HG03095 (cell line): ENCODE results near the gene ATP6V0E1.
A peak's percentile ranks its signal among the peaks of the same experiment; 100 is the strongest.

ENCODE experiments used
- ATAC-seq: cut with Tn5 transposase; IDR thresholded peaks from one replicate; pipeline ENCODE4 v1.9.1; 2021; ENCODE audit warnings: moderate library complexity; ENCODE audit not compliant: unreplicated experiment

Gene ATP6V0E1

DNA sequence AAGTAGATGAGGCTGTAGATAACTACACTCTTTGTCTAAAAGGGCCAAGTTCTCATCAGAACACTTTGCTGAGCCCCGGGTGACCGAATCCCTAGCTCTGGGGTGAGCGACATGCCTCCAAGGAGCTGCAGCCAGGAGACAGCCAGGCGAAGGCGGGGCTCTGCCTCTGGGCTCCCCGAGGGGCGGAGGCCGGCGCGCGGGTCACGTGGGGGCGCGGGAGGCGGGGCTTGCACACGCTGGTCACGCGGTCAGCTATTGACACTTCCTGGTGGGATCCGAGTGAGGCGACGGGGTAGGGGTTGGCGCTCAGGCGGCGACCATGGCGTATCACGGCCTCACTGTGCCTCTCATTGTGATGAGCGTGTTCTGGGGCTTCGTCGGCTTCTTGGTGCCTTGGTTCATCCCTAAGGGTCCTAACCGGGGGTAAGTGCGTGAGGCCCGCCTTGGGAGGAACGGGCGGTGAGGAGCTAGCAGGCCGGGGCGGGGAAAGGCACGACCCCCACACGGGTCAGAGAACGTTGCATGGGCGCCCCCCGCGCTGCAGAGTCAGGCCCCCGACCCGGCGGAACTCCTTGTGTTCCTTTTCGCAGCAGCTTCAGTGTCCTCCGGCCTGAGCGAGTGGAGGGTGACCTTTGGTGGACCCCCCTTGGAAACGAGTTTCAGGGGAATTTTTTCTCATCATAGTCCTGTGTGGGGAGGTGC is at the start of gene ATP6V0E1:
ATP6V0E1 (plus strand) TSS at position 230 of the 702 bp plus-strand sequence; CDS start at position 320, 90 bp downstream.
- peak; percentile 85 for ATAC-seq

DNA sequence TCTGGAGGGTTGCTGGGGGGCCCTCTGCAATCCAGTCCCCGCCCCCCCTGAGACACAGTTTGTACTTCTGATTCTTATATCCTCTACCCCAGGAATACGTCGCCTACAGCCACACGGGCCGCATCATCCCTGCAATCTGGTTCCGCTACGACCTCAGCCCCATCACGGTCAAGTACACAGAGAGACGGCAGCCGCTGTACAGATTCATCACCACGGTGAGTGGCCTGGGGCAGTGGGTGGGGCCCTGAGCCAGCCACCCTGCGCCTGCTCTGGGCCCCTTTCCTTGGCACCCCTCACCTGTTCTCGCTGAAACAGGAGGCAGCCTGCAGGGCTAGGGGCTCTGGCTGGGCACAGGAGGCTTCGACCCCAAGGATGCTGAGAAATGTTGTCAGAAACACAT is 48.5 kb upstream of the ATP6V0E1 start:
- no peak for ATAC-seq

DNA sequence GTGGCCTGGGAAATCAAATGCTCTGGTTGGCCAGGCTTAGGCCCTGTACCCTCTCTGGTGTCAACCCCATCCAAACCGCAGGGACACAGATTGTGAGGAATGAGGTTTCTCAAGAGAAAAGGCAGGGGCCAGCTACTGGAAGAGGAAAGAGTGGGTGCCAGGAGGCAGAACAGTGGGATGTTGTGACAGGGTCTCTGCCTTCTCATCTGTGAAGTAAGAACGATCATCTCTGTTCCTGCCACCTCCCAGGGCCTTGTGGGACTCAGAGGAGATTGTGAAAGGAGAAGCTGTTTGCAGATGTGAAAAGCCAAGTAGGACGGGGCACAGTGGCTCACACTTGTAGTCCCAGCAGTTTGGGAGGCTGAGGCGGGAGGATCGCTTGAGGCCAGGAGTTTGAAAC is 47.2 kb upstream of the ATP6V0E1 start:
- no peak for ATAC-seq

DNA sequence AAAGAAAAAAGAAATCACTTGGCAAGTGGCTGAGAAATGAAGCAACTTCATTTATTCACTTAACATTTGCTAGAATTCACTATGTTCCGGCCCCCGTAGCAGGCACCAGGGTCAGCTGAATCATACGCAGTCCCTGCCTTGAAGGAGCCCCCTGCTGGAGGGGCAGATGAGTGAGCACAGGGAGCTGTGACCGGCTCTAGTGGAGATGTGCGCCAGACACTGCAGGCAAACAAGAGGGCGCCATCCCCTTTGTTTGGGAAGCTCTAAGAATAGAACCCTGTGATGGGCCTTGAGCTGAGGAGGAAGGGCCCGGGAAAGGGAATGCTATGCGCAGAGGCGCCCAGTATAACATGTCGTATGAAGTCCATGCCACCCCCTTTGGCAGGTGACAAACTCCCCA is 44.5 kb upstream of the ATP6V0E1 start:
- no peak for ATAC-seq

DNA sequence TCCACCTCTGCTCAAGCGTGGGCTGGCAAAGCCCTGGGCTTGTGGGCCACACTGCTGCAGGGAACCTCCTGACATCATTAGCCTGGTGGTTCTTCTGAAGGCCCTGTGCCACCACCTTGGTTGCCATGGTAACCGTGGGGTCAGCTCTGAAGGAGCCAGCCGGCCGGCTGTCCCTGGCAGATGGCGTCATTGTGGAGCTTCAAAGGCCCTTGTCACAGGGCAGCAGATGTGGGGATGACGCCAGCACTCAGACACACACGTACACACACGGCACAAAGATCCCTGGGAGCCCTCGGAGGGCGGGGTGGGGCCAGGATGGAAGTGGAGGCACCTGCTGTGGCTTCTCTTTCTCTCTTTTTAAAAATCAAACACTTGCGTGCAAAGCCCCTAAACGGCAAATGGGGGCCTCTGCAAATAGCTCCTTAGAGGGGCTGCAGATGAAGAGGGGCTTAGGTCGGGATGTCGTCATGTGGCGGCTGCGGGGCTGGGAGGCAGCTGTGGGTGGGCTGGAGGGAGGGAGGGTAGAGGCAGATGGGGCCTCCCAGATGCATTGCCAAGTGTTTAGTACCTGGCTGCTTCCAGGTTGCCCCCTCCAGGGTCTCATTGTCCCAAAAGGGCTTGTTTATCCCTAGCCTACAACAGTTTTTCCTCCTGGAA is 43.8 kb upstream of the ATP6V0E1 start:
- no peak for ATAC-seq

DNA sequence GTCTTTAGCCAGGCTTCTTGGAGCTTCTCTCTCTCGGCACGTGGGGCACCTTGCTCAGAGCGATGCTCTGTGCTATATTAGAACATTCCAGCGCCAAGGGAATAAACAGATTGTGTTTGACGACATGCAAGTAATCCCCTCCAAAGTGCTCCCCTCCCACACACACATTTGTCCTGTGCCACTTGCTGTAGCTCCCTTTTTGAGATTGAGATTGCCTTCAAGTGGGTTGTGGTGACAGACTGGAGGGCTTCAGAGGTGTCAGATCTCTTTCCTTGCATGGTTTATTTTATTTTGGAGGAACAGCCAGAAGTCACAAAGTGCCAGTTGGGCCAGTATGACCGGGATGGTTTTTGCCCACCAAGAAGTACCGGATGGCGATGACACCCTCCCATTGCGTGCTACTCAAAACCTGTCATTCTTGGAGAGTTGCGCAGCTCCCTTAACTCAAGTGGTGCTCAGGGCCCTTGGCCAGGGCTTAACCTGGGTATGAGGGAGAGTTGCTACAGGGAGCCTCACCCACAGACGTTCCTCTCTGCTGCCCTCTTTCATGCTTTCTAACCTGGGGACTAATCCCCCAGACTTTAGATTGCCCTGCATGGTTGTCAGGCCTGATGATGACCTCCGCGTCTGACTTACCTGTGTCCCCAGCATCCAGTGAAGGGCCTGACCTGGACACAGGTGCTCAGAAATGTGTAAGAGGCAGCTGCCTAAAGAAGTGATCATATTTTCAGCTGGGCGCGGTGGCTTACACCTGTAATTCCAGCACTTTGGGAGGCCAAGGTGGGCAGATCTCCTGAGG is 43.1 kb upstream of the ATP6V0E1 start:
- no peak for ATAC-seq

DNA sequence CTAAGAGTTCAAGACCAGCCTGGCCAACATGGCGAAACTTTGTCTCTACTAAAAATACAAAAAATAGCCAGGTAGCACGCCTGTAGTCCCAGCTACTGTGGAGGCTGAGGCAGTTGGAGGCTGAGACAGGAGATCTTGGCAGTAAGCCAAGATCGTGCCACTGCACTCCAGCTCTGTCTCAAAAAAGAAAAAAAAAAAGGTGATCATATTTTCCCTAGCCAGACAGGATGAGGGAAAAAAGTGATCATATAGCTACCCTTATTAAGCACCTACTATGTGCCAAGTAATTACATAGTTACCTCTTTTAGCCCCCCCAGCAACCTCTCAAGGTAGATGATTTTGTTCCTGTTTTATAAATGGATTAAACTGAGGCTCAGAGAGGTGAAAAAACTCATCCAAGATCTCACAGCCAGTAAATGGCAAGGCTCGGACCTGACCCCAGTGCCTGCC is 42.5 kb upstream of the ATP6V0E1 start:
- ATAC-seq: no peak

DNA sequence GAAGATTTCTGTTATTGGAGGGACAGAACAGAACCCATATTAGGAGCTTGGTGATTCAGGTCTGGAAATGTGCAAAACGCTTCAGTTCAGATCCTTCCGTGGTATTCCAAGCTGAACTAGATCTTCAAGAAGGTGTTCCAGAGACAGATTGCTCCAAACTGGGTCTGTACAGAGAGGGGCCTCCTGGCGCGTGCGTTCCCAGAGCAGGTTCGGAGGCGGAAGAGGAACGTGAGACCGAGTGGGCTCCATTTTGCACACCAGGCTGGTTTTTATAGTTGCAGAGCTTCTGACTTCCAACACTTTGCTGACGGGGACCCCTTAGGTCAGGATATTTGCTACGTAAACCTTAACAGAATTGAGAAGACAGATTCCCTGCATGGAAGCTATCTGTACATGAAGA is 41.0 kb upstream of the ATP6V0E1 start:
- no peak for ATAC-seq

DNA sequence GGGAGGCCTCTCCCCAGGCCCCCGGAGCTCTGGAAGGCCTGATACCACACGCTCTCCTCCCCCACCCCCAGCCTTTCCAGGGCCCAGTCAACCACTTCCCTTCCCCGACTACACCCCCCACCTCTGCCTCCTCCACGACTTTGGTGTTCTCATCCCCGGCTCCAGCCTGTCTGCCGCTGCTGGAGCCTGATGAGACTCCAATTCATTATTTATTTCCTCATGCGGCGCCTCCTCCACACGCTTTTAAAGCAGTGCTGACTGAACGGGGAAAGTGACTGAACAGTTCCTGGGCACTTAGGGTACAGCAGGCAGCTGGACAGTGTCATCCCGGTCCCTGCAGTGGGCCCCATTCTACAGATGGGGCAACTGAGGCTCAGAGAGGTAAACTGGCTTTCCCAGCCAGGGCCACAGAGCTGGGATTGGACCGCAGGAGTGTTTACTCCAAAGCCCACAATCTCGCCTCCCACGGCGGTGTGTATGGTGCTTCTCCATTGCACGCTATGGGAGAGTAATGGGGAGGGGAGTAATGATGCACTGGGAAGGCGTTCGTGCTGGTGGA is 40.2 kb upstream of the ATP6V0E1 start:
- ATAC-seq: no peak

DNA sequence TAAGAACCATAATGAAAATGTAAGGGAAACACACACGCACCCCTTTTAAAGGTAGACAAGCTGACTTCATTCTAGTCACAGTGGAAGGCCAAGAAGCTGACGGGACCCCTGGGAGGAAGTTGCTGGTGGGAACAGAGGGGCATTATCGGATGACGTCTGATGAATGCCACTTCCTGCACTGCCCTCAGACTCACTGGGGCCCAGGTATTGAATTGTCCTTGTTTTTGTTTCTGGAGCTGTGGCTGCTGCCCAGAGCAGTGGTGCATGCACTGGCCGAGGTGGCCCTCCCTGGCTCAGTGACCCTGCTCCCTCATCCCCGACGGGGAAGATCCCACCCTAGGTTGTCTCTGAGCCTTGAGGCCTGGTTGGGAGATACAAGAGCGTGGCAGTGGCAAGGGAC is 39.7 kb upstream of the ATP6V0E1 start:
- ATAC-seq: no peak

DNA sequence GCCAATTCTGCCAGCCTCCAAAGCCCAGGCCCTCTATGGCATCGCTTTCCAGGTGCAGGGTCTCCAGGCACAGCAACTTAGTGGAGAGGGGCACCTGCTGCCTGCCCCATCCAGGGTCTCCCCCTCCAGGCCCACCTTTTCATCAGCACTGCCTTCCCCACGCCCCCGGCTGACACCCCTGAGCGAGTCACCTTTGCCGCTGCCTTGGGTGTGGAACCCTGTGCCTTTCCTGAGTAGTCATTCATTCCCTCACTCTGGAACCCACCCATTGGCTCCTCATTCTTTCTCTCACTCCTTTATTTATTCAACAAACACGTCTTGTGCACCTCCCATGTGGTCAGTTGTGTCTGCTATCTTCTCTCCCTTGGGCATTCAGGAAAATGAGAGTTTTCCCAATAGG is 38.8 kb upstream of the ATP6V0E1 start:
- ATAC-seq: no peak

DNA sequence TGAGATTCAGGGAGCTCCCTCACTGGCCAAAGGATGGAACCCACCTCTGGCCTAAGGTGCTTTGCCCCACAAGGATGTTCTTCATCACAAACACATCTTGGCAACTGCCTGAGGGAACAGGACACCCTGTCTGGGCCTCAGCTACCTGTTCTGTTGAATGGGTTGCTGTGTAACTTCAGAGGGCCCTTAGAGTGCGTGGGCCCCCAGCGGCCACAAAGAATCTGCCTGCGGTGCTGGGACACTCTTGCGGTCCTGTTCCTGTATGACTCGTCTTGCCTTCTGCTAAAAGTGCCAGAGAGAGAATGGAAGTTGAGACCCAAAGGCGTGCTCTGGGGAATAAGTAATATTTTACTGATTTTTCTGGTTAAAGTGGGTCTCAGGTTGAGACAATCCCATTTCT is 38.4 kb upstream of the ATP6V0E1 start:
- ATAC-seq: no peak

DNA sequence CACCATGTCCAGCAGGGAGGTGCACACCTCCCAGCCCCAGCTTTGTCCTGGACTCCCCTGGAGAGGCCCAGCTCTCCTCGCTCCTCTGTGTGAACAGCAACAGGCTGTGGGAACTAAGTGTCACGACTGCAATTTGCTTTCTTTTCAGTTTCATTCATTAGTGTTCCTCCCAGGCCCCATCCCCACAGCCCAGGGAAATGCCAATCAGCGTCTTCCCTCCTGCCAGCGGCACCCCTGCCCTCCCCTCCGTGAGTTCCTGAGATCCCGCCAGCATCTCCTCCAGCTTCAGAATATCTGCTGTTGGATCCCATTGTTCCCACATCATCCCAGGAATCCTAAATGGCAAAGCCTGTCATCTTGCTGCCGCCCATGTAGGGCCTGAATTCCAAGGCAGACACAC is 37.4 kb upstream of the ATP6V0E1 start:
- no peak for ATAC-seq

DNA sequence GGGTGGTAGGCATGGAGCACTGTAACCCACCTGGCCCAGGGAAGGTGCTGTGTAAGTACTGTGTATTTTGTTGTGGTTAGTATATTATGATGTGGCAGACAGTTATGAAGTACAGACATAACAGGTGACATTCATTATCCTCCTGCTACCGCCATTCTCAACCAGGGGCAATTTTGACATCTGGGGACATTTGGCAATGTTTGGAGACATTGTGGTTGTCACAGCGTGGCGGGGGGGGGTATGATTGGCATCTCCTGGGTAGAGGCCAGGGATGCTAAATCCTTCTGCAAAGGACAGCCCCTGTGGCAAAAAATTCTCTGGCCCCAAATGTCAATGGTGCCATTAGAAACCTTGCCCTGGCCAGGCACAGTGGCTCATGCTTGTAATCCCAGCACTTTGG is 34.1 kb upstream of the ATP6V0E1 start:
- no peak for ATAC-seq

DNA sequence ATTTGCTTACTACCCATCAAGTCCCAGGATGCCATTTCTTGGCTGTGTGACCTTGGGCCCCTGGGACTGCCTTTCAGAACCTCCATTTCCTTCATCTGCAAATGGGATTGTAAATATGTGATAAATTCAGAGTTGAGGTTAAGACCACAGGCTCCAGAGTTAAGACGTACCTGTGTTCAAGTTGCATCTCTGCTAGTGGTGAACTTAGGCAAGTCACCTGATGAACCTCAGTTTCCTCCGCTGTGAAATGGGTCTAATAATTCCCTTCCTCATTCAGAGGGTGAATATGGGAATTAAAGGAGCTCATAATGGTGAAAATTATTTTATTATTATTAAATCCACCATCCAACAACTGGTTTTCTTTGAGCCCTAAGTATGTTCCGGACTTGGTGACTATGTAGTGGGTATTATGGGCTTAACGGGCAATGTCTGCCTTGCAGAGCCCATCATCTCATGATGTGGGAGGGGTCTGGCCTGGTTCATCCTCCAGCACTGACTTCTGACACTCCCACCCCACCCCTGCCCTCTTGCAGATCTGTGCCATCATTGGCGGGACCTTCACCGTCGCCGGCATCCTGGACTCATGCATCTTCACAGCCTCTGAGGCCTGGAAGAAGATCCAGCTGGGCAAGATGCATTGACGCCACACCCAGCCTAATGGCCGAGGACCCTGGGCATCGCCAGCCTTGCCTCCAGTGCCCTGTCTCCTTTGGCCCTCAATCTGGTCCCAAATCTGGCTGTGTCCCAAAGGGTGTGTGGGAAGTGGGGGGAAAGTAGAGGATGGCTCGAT is 33.2 kb upstream of the ATP6V0E1 start:
- ATAC-seq: no peak

DNA sequence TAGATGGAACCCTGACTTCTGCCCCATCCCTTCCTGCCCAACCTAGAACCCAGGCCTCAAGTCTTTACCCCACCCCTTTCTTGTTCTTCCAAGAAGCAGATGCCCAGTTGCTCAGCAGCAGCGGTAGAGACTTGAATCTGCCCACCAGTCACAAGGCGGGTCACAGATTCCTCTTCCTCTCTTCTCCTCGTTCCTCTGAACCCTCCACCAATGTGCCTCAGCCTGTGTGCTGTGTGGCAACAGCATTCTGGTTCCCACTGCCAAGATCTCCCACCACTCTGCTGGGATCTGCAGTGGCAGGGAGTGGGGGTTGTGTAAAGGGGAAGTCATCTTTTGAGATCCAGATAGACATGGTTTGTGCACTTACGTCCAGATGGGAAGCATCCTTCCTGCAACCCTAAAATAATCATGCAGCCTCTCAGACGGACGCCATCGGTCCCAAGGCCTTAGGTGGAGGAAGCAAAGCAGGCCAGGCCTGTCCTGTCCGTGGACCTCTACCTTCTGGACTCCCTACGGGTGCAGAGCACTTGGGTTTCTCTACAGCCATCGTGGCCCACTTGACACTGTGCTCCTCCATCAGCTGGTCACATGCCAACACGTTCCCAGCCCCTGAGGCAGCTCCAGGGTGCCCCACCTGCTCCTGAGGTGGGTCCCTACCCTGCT is 32.1 kb upstream of the ATP6V0E1 start:
- ATAC-seq: no peak

DNA sequence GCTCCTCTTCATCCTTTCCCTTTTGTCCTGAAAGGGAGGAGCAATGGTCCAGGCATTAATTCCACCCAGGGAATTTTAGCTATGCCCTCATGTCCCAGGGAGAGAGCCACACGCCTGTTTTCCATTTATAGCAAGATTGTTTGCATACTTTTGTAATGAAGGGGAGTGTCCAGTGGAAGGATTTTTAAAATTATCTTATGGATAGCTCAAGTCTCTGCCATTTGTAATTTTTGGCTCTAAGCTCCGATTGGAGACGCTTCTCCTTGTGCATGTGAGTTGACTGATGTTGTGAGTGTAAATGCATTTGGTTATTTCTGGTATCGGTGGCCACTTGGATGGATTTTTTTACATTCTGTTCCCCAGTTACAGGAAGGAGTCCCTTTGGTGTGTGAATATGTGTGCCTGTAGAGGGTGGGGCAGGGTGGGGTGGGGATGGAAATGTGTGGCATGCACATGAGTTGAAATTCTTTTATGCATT is 31.5 kb upstream of the ATP6V0E1 start:
- ATAC-seq: no peak

DNA sequence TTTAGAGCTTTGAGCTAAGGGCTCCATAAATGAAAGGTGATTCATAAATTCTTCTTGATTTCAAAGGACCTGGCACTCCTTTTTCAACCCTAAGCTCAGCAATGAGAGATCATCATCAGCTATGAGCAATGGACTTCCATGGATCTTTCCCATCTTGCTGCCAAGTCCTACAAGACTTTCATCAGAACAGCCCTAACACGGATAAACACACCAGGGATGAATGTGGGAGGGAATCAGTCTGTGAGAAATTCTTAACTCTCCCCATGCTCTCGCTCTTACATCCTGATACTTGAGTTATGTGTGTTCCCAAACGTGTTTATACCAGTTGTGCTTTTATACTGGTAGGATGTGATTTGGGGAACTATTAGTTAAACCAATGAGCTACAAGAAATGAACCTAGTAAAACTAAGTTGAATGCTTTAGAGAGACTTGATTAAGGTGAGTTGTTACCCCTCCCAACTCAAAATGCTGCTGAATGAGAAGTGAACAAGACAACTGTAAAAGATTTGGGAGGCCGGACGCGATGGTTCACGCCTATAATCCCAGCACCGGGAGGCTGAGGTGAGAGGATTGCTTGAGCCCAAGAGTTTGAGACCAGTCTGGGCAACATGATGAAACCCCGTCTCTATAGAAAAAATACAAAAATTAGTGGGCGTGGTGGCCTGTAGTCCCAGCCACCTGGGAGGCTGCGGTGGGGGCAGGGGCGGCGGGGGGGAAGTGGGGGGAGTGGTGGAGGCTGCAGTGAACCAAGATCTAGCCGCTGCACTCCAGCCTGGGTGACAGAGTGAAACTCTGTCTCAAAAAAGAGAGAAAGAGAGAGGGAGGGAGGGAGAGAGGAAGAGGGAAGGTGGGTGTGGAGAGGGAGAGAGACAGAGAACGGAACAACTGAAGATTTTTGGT is 29.5 kb upstream of the ATP6V0E1 start:
- ATAC-seq: no peak

DNA sequence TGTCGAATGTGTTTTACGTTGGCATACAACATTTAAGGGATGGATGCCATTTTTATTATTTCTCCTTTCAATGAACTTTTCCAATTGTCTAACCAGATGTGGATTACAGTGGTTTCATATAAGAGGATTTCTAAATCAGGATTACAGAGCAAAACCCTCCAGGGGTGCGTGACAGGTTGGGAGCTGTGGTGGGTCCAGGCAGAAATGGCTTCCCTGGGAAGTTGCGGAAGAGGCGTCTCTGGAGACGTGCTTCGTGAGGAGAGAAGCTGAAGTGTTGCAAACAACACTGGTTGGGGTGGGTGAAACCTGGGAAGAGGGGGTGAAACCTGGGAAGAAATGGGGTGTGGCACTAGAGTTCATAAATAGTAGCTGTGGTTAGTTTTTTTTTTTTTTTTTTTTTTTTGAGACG is 28.8 kb upstream of the ATP6V0E1 start:
- ATAC-seq: no peak
